Adrenal gland (tissue), 5 donors: ENCODE data around the gene CRYGS.

Experiments used
- CTCF ChIP-seq, 6 experiments: fragments of 450-650 bp in 4 of 6; fragments of 200-600 bp in 2 of 6; sonication (generic) in 1 of 6; IDR thresholded peaks; 1 replicate in 5 of 6; 2 replicates in 1 of 6; pipeline versions ENCODE4 v1.5.1 to v1.8.0; 2016 to 2021; ENCODE audit warnings: antibody characterized with exemption in 6 of 6, mild to moderate bottlenecking in 2 of 6, moderate library complexity in 1 of 6
- POLR2A ChIP-seq, 2 donors: fragments of 450-650 bp; IDR thresholded peaks; one replicate each; pipeline ENCODE4 v1.6.1; 2017; ENCODE audit warnings: antibody characterized with exemption in 2 of 2, mild to moderate bottlenecking in 2 of 2, moderate library complexity in 1 of 2
- donor health status: DM: no; HTN: no; CAD: no.

GRCh38 chr3:186520431-186520830, 23.7 kb downstream of the CRYGS start:
- TF ChIP-seq CTCF (IDR thresholded peaks at IDR 0.05) (no peak), POLR2A (IDR thresholded peaks at IDR 0.05) (no peak)
